K562 (cell line): ENCODE results near the gene ETV4. TPM values are rescaled to one million over a fixed set of nuclear protein-coding genes. Genes with fewer than 3 reads are reported as not detected.

ENCODE experiments used
- ATAC-seq: fragments of 200-7000 bp; cut with Tn5 transposase; 3 replicates; pipeline ENCODE4 v1.9.1; 2020; ENCODE audit warnings: moderate library complexity
- BruUV-seq: library from RNA; stranded (reverse); fragments of 400-500 nt; replicated peaks from 2 replicates; lab custom pipeline; 2021; lab: Mats Ljungman, UMichigan
- CTCF ChIA-PET: fragments of 300-600 bp; formaldehyde crosslinking; extraction: SDS; loops from one replicate; lab custom pipeline; 2021; ENCODE audit warnings: low intra/inter-chr PET ratio; lab: Yijun Ruan, JAX
- POLR2A ChIA-PET: fragments of 300-600, 350-650 bp; sonication (Branson Sonifier 250); formaldehyde crosslinking; extraction: SDS; loops from one replicate; lab custom pipeline; 2021; ENCODE audit warnings: antibody characterized with exemption, inconsistent platforms; lab: Yijun Ruan, JAX
- DNase-seq, 4 experiments: peaks; one replicate each; pipeline versions ENCODE4 v3.0.0 to v3.0.0-alpha.2; 2011 to 2018; ENCODE audit warnings: low spot score in 3 of 4, mixed read lengths in 3 of 4; ENCODE audit errors: extremely low read depth in 1 of 4
- FAIRE-seq: peaks from 2 replicates; lab custom pipeline; 2011; peaks lifted over from hg19 to GRCh38; lab: Jason Lieb, UNC
- H2AFZ ChIP-seq: 2 replicates; pipeline ENCODE4 v1.6.0; 2011; ENCODE audit warnings: low read depth, low read length, control low read depth, inconsistent platforms
- H3K27ac ChIP-seq: fragments of 200-600 bp; 3 replicates; pipeline ENCODE4 v1.8.0; 2011; ENCODE audit warnings: low read depth, mild to moderate bottlenecking, control low read depth, inconsistent platforms, low read length, moderate library complexity, mixed read lengths; ENCODE audit errors: extremely low read depth
- H3K27me3 ChIP-seq, 2 experiments: fragments of 300-600 bp in 1 of 2; 2 replicates in 1 of 2; 3 replicates in 1 of 2; pipeline versions ENCODE4 v1.6.0 to v1.8.0; 2011; ENCODE audit warnings: inconsistent platforms in 2 of 2, low read length in 2 of 2, mild to moderate bottlenecking in 1 of 2, mixed read lengths in 1 of 2, moderate library complexity in 1 of 2; ENCODE audit not compliant: control insufficient read depth in 2 of 2, insufficient read depth in 2 of 2
- H3K36me3 ChIP-seq: fragments of 300-600 bp; 3 replicates; pipeline ENCODE4 v1.8.0; 2011; ENCODE audit warnings: mild to moderate bottlenecking, low read length, inconsistent platforms; ENCODE audit not compliant: control insufficient read depth, insufficient read depth
- H3K4me1 ChIP-seq, 2 experiments: fragments of 200-600 bp in 1 of 2; replicated peaks in 1 of 2; 2 replicates in 1 of 2; 3 replicates in 1 of 2; pipeline versions ENCODE4 v1.5.1 to v1.8.0; 2011; ENCODE audit warnings: inconsistent platforms in 2 of 2, low read length in 2 of 2, mild to moderate bottlenecking in 1 of 2, mixed read lengths in 1 of 2, moderate library complexity in 1 of 2; ENCODE audit not compliant: control insufficient read depth in 2 of 2, insufficient read depth in 2 of 2
- H3K4me2 ChIP-seq: 2 replicates; pipeline ENCODE4 v1.6.1; 2011; ENCODE audit warnings: low read length, control low read depth, inconsistent platforms, mixed read lengths; ENCODE audit not compliant: insufficient read depth
- H3K4me3 ChIP-seq: fragments of 200-600 bp; sonication (generic), shearing (Covaris generic); 2 replicates; pipeline ENCODE4 v1.5.1; 2016; ENCODE audit warnings: control low read depth, inconsistent platforms
- H3K79me2 ChIP-seq: fragments of 200-600 bp; 3 replicates; pipeline ENCODE4 v1.8.0; 2011; ENCODE audit warnings: low read length, inconsistent platforms; ENCODE audit not compliant: control insufficient read depth, insufficient read depth
- H3K9ac ChIP-seq, 2 experiments: 2 replicates each; pipeline versions ENCODE4 v1.6.0 to v1.6.1; 2011; ENCODE audit warnings: low read depth in 2 of 2, low read length in 2 of 2, control low read depth in 1 of 2, inconsistent platforms in 1 of 2, mild to moderate bottlenecking in 1 of 2, mixed read lengths in 1 of 2; ENCODE audit not compliant: insufficient read depth in 1 of 2
- H3K9me1 ChIP-seq: one replicate; pipeline ENCODE4 v1.6.0; 2011; ENCODE audit warnings: inconsistent platforms, mild to moderate bottlenecking, low read length, moderate library complexity; ENCODE audit not compliant: control insufficient read depth, insufficient read depth
- H3K9me3 ChIP-seq: replicated peaks from 2 replicates; pipeline ENCODE4 v1.5.1; 2011; ENCODE audit warnings: low read depth, low read length, inconsistent platforms; ENCODE audit not compliant: control insufficient read depth, insufficient read depth
- H4K20me1 ChIP-seq: replicated peaks from 2 replicates; pipeline ENCODE4 v1.6.1; 2011; ENCODE audit warnings: low read length, inconsistent platforms, mixed read lengths; ENCODE audit not compliant: control insufficient read depth, insufficient read depth
- ELK3 ChIP-seq: fragments of 450-650 bp; formaldehyde crosslinking; IDR thresholded peaks from 2 replicates; pipeline ENCODE4 v1.4.0; 2020; ENCODE audit warnings: mild to moderate bottlenecking
- KDM5B ChIP-seq: fragments of 200-600 bp; sonication (generic); IDR thresholded peaks from 2 replicates; pipeline ENCODE4 v1.6.1; 2012; ENCODE audit warnings: low read depth, mild to moderate bottlenecking, moderate library complexity, low read length, control low read depth, inconsistent platforms; ENCODE audit not compliant: insufficient replicate concordance
- RHOXF2B ChIP-seq: fragments of 250-450 bp; sonication (Bioruptor Pico); conservative IDR thresholded peaks from 2 replicates; pipeline ENCODE4 v1.5.1; 2021
- ZNF75A ChIP-seq: fragments of 450-650 bp; formaldehyde crosslinking; IDR thresholded peaks from 2 replicates; pipeline ENCODE4 v1.4.0; 2020; ENCODE audit warnings: mild to moderate bottlenecking
- ZNF764 ChIP-seq: fragments of 250-450 bp; sonication (Bioruptor Pico); IDR thresholded peaks from 2 replicates; pipeline ENCODE4 v1.4.0; 2020; ENCODE audit warnings: low read depth, mild to moderate bottlenecking, moderate library complexity
- WGBS: fragments of 100-300 bp; shearing (Covaris generic); methylation state at CpG from one replicate; pipeline ENCODE4 v1.1.6; 2016; ENCODE audit warnings: low coverage, mixed read lengths; ENCODE audit not compliant: insufficient coverage; ENCODE audit errors: missing lambda C conversion rate; 5-methylcytosine and 5-hydroxymethylcytosine counted together
- in situ Hi-C: fragments of 300-500 bp; cut with MboI; formaldehyde crosslinking; loops from 4 replicates; pipeline ENCODE4 v1.15.0; 2018; ENCODE audit warnings: inconsistent platforms, mixed read lengths
- intact Hi-C: fragments of 100-400 bp; cut with micrococcal nuclease; formaldehyde crosslinking; loops from 2 replicates; pipeline ENCODE4 v1.14.2; 2022
- polyA plus RNA-seq, 8 experiments: library from polyadenylated mRNA; depleted of rRNA in 4 of 8; stranded (reverse) in 5 of 8; unstranded in 3 of 8; fragments of >200 nt; fragmentation: Nextera tagmentation in 2 of 8; fragmentation: Illumina TruSeq in 1 of 8; extraction: Ambion mirVana in 2 of 8; extraction: Trizol in 1 of 8; gene quantifications; 2 replicates each; pipeline versions ENCODE4 v1.2.1 to v1.2.3, GENCODE V29; 2011 to 2014; ENCODE audit warnings: inconsistent platforms in 1 of 8, missing spikeins in 1 of 8
- total RNA-seq, 7 experiments: library from RNA; depleted of rRNA in 6 of 7; stranded (reverse); fragments of >200 nt in 6 of 7; fragmentation: Illumina TruSeq in 2 of 7; extraction: Trizol in 2 of 7; gene quantifications; 2 replicates each; pipeline versions ENCODE4 v1.2.1 to v1.2.3, GENCODE V29; 2011 to 2021; ENCODE audit warnings: low replicate concordance in 1 of 7
- TF ChIP-seq, protein P1 (sequence below), 2 experiments: fragments of 450-650 bp; IDR thresholded peaks; 2 replicates each; pipeline ENCODE4 v1.6.1; 2016
- TF ChIP-seq, protein P2 (sequence below): fragments of 450-650 bp; formaldehyde crosslinking; IDR thresholded peaks from 2 replicates; pipeline ENCODE4 v1.4.0; 2020; ENCODE audit warnings: mild to moderate bottlenecking, moderate library complexity

Gene ETV4
- total and polyA plus RNA-seq, 9 of the 15 experiments (the other 6 are each of a cell fraction or from before 2014, with no cell fraction given): 5.5 to 66.3 (median 28.2) TPM

DNA sequence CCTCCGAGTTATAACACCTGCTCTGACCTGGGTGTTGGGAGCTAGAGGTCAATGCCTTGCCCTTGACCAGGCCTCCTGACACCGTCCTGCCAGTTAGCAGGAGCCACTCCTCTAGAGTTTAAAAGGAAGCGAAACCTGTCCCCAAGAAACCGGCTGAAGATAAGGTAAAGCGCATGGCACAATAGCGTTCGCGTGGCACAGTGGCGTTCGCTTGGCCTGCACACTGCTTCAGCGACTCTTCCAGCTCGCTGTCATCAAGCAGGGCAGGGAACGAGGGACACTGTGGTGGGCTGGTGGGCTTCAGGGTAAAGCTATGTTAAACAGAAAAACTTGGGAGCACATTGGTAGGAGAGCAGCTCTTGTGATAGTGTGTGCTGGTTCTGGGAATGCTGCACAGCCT, 28.2 kb upstream of the ETV4 start:
- no peak overlapping the region for H3K4me2 ChIP-seq
- H3K79me2 ChIP-seq: no peaks in the 10 kb centered on the region
- ChIA-PET CTCF (interaction anchor here (1.0 kb wide), 1 partner anchor 186 kb away, joined by 3 read pairs; no protein-coding TSS in a partner anchor), POLR2A (interaction anchor here (0.8 to 2.1 kb wide), 4 partner anchors 13 to 102 kb away, joined by 3 to 10 read pairs (median 4); no protein-coding TSS in a partner anchor)
- no peak overlapping the region for H3K9ac ChIP-seq
- in situ Hi-C loops: no loop called here
- no peak for TF ChIP-seq RHOXF2B (CRISPR knock-in tag)
- TF ChIP-seq KDM5B: no peak
- no peak for TF ChIP-seq ZNF75A (CRISPR knock-in tag)
- no peaks in the 10 kb centered on the region for H3K4me1 ChIP-seq
- FAIRE-seq (no peak), ATAC-seq (no peak), DNase-seq (no peak)
- H3K36me3 ChIP-seq: no peaks in the 10 kb centered on the region
- no peaks in the 10 kb centered on the region for H3K9me3 ChIP-seq
- H3K27me3 ChIP-seq: peaks cover 8 to 16% of the 10 kb centered on the region in 2 experiments; a peak in 4 of 5 replicates
- BruUV-seq: no TSS peak
- intact Hi-C loops: no loop called here
- WGBS: 28% methylated on average over 13 of the region's 13 CpGs
- no peak overlapping the region for H3K27ac ChIP-seq
- H3K9me1 ChIP-seq: no peaks in the 10 kb centered on the region
- H2AFZ ChIP-seq: no peak overlapping the region
- no peaks in the 10 kb centered on the region; the same call in 1 of the 2 replicates for H4K20me1 ChIP-seq
- H3K4me3 ChIP-seq: no peak overlapping the region

- FAIRE-seq: no peak
- H3K79me2 ChIP-seq: no peaks in the 10 kb centered on the region
- no peaks in the 10 kb centered on the region for H3K36me3 ChIP-seq
- no peaks in the 10 kb centered on the region for H3K9me1 ChIP-seq
- H3K4me3 ChIP-seq: no peak overlapping the region
- TF ChIP-seq, protein P1, sequence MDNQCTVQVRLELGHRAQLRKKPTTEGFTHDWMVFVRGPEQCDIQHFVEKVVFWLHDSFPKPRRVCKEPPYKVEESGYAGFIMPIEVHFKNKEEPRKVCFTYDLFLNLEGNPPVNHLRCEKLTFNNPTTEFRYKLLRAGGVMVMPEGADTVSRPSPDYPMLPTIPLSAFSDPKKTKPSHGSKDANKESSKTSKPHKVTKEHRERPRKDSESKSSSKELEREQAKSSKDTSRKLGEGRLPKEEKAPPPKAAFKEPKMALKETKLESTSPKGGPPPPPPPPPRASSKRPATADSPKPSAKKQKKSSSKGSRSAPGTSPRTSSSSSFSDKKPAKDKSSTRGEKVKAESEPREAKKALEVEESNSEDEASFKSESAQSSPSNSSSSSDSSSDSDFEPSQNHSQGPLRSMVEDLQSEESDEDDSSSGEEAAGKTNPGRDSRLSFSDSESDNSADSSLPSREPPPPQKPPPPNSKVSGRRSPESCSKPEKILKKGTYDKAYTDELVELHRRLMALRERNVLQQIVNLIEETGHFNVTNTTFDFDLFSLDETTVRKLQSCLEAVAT (IDR thresholded peaks at IDR 0.05): no peak
- TF ChIP-seq, protein P2, sequence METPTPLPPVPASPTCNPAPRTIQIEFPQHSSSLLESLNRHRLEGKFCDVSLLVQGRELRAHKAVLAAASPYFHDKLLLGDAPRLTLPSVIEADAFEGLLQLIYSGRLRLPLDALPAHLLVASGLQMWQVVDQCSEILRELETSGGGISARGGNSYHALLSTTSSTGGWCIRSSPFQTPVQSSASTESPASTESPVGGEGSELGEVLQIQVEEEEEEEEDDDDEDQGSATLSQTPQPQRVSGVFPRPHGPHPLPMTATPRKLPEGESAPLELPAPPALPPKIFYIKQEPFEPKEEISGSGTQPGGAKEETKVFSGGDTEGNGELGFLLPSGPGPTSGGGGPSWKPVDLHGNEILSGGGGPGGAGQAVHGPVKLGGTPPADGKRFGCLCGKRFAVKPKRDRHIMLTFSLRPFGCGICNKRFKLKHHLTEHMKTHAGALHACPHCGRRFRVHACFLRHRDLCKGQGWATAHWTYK (CRISPR knock-in tag): no peak
- TF ChIP-seq ZNF764 (CRISPR knock-in tag) (no peak), ELK3 (CRISPR knock-in tag) (no peak)
- intact Hi-C loops (no loop called here), in situ Hi-C loops (no loop called here)
- no peak overlapping the region for H3K9ac ChIP-seq
- H3K4me2 ChIP-seq: no peak overlapping the region
- no TSS peak for BruUV-seq
- H3K27me3 ChIP-seq: peaks cover 4 to 10% of the 10 kb centered on the region in 2 experiments; a peak in 3 of 5 replicates
- H3K27ac ChIP-seq: no peak overlapping the region
- H3K9me3 ChIP-seq: no peaks in the 10 kb centered on the region
- ChIA-PET POLR2A (interaction anchor here (0.7 to 2.1 kb wide), 5 partner anchors 9 to 103 kb away, joined by 3 to 10 read pairs (median 3); no protein-coding TSS in a partner anchor), CTCF (no interaction called here)
- H3K4me1 ChIP-seq: no peaks in the 10 kb centered on the region
- H4K20me1 ChIP-seq: no peaks in the 10 kb centered on the region; the same call in 1 of the 2 replicates
- ATAC-seq: no peak
- WGBS: 0% methylated on average over 7 of the region's 7 CpGs
- no peak for DNase-seq
- no peak overlapping the region for H2AFZ ChIP-seq
These were observed 27.6 kb upstream of the ETV4 start for GRCh38 chr17:43573579-43574321.
